ENCODE measurements around the gene ACP3.

GRCh38 chr3:132315851-132316250 is 1.4 kb upstream of the ACP3 start:
- TF ChIP-seq CTCF (IDR thresholded peaks at IDR 0.05; ENCODE audit: poor library complexity, severe bottlenecking) (no peak), REST (IDR thresholded peaks at IDR 0.05; ENCODE audit: borderline replicate concordance) (no peak), TAF1 (IDR thresholded peaks at IDR 0.05; ENCODE audit: low read depth) (no peak), EP300 (conservative IDR thresholded peaks at IDR 0.05; ENCODE audit: poor library complexity, severe bottlenecking) (no peak)

Measured in neural cell (in vitro differentiated cells).